C4-2B (cell line): ENCODE results near the gene NPHP4.

ENCODE experiments used
- H3K27ac ChIP-seq: fragments of 450-650 bp; 2 replicates; pipeline ENCODE4 v1.5.1; 2017
- CTCF ChIP-seq: fragments of 450-650 bp; conservative IDR thresholded peaks from 2 replicates; pipeline ENCODE4 v1.5.1; 2017; ENCODE audit warnings: mild to moderate bottlenecking
- ZFX ChIP-seq: fragments of 450-650 bp; IDR thresholded peaks from 2 replicates; pipeline ENCODE4 v1.6.1; 2017

NPHP4 gene

GRCh38 chr1:5997316-5997715, 5.1 kb upstream of the NPHP4 start:
- no peak overlapping the region for H3K27ac ChIP-seq
- TF ChIP-seq ZFX (no peak), CTCF (no peak)

DNA sequence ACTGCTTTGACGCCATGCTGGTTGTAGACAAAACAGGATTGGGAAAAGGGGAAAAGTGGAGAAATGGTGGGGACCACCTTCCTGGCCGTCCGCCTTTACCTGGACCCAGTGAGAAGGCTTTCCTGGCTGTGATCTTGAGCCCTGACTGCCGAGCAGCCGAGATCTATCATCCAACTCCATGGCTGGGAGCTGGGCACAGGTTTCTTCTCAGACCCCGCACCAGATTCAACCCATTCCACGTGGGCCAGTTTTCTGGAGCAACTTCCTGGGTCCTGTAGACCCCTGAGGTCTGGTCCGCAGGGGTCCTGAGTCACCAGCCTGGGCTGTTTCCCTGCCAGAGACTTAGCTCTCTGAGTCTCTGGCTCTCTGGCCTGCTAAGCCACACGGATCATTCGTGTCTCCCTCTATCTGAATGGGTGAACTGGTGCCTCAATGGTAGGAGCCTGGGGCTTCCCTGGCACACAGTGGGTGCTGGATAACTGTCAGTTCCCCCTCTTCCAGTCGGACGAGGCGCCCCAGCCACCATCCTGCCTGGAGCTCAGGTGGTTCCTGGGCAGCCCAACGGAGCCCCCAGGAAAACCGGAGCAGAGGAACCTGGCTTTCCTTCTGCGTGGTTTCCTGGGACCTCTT, 4.5 kb upstream of the NPHP4 start:
- TF ChIP-seq CTCF (no peak), ZFX (no peak)
- no peak overlapping the region for H3K27ac ChIP-seq

- H3K27ac ChIP-seq = no peak overlapping the region
- TF ChIP-seq ZFX = no peak
- TF ChIP-seq CTCF = no peak
Observed at GRCh38 chr1:5995871-5996630, 3.8 kb upstream of the NPHP4 start.

GRCh38 chr1:5994713-5995621, 2.7 kb upstream of the NPHP4 start:
- no peak overlapping the region for H3K27ac ChIP-seq
- no peak for TF ChIP-seq CTCF
- TF ChIP-seq ZFX = no peak

DNA sequence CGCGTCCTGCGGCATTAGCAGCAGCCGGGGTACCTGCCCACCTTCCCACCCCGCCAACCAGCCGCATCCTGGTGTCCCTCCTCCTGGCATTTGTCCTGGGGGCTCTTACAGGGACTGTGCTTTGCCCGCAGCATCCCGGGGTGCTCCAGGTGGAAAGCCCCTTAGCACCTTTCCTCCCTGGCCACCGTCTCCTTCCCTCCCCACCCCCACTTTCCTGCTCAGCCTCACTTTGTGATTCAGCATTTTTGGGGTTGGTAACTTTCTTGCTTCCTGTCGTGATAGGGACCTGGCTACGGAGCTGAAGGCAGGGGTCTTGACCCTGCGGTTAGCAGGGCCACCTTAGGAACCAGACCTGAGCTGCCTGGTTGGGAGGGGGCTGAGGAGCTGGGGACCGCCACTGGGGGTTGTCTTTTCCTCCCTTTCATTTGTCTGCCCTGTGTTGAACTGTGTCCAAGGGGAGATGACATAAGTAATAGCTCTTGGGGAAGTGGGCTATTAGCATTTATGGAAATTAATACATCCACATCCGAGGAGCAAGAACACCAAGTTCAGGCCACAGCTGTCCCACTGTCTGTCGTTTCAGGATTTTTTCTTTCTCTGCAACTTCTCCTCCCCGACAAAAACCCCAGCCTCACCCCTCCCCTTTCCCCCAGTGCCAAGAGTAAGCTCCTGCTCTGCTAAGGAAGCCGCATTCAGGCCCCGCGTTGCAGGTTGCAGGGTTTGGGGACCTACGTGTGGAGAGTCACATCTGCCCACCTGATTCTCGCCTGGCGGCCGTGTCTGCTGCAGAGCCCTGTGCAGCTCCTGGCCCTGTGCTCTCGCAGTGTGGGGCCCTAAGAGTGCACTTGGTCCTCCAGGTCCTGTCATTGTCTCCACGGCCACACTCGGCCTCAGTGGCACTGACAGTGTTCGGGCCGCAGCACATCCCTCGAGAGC, 1.6 kb upstream of the NPHP4 start:
- H3K27ac ChIP-seq = peak overlapping the region; percentile 87; the same call in 1 of the 2 replicates

More for the DNA sequence above, 1.6 kb upstream of the NPHP4 start:
- TF ChIP-seq CTCF (no peak), ZFX (no peak)
